ENCODE results near the gene MUC13. TPM values are rescaled to one million over a fixed set of nuclear protein-coding genes. Genes with fewer than 3 reads are reported as not detected.

The MUC13 gene
- total and polyA plus RNA-seq, 9 of the 15 experiments (the other 6 are each of a cell fraction or from before 2014, with no cell fraction given): 0.09 TPM; not detected in 8

- Histone ChIP-seq H3K27me3 (ENCODE audit: control insufficient read depth in 2 of 2, insufficient read depth in 2 of 2, low read length in 2 of 2) (no peaks in the 10 kb centered on the region), H3K79me2 (ENCODE audit: control insufficient read depth, insufficient read depth, low read length) (peaks cover 38% of the 10 kb centered on the region), H3K9me1 (ENCODE audit: control insufficient read depth, insufficient read depth, low read length) (no peaks in the 10 kb centered on the region), H3K9ac (ENCODE audit: insufficient read depth in 1 of 2, low read depth in 2 of 2, low read length in 2 of 2) (peak overlapping the region in 1 of 2 experiments; percentile 74; a peak in 3 of 4 replicates), H3K27ac (ENCODE audit: extremely low read depth, low read depth, low read length) (peak overlapping the region; percentile 96), H3K36me3 (ENCODE audit: control insufficient read depth, insufficient read depth, low read length) (no peaks in the 10 kb centered on the region; the same call in 2 of the 3 replicates), H3K4me3 (no peak overlapping the region), H3K4me2 (ENCODE audit: insufficient read depth, low read length) (peak overlapping the region; percentile 75), H2AFZ (ENCODE audit: low read depth, low read length) (peak overlapping the region; percentile 66), H3K4me1 (replicated peaks in 1 of 2; ENCODE audit: control insufficient read depth in 2 of 2, insufficient read depth in 2 of 2, low read length in 2 of 2) (peaks cover 14 to 59% of the 10 kb centered on the region in 2 experiments), H4K20me1 (replicated peaks; ENCODE audit: control insufficient read depth, insufficient read depth, low read length) (no peaks in the 10 kb centered on the region), H3K9me3 (replicated peaks; ENCODE audit: control insufficient read depth, insufficient read depth, low read depth, low read length) (no peaks in the 10 kb centered on the region)
- intact Hi-C loops (cut with micrococcal nuclease): no loop called here
- in situ Hi-C loops (cut with MboI): no loop called here
- ChIA-PET CTCF (ENCODE audit: low intra/inter-chr PET ratio) (no interaction called here), POLR2A (interaction anchor here (0.6 to 1.2 kb wide), 4 partner anchors 9 to 136 kb away, joined by 3 read pairs; no protein-coding TSS in a partner anchor)
- peak; percentile 45 to 89 (median 66) for DNase-seq (ENCODE audit: extremely low read depth in 1 of 4, low spot score in 3 of 4)
- FAIRE-seq: peak; percentile 96
- WGBS (ENCODE audit: insufficient coverage, low coverage, missing lambda C conversion rate): 0% methylated on average over 3 of the region's 3 CpGs
- no TSS peak for BruUV-seq (replicated peaks)
- peak; percentile 84 for ATAC-seq
- TF ChIP-seq TEAD1 (CRISPR knock-in tag; IDR thresholded peaks at IDR 0.05): no peak
- TF ChIP-seq YBX1 (IDR thresholded peaks at IDR 0.05): no peak
- TF ChIP-seq, protein P1, sequence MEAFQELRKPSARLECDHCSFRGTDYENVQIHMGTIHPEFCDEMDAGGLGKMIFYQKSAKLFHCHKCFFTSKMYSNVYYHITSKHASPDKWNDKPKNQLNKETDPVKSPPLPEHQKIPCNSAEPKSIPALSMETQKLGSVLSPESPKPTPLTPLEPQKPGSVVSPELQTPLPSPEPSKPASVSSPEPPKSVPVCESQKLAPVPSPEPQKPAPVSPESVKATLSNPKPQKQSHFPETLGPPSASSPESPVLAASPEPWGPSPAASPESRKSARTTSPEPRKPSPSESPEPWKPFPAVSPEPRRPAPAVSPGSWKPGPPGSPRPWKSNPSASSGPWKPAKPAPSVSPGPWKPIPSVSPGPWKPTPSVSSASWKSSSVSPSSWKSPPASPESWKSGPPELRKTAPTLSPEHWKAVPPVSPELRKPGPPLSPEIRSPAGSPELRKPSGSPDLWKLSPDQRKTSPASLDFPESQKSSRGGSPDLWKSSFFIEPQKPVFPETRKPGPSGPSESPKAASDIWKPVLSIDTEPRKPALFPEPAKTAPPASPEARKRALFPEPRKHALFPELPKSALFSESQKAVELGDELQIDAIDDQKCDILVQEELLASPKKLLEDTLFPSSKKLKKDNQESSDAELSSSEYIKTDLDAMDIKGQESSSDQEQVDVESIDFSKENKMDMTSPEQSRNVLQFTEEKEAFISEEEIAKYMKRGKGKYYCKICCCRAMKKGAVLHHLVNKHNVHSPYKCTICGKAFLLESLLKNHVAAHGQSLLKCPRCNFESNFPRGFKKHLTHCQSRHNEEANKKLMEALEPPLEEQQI (IDR thresholded peaks at IDR 0.05): 0 out of 2 replicates have a peak, but pooled peaks have one; percentile 44
- TF ChIP-seq MTF1 (CRISPR knock-in tag; IDR thresholded peaks at IDR 0.05; ENCODE audit: borderline replicate concordance): no peak
- no peak for TF ChIP-seq ZKSCAN3 (CRISPR knock-in tag; IDR thresholded peaks at IDR 0.05)
- no peak for TF ChIP-seq OTX1 (CRISPR knock-in tag; IDR thresholded peaks at IDR 0.05)
- TF ChIP-seq HNRNPUL1 (IDR thresholded peaks at IDR 0.05; ENCODE audit: low read length): no peak
- no peak for TF ChIP-seq ARNT (IDR thresholded peaks at IDR 0.05)
- peak; percentile 48 for TF ChIP-seq ZBTB2 (IDR thresholded peaks at IDR 0.05)
- peak; percentile 86 for TF ChIP-seq TCF3 (CRISPR knock-in tag; IDR thresholded peaks at IDR 0.05)
- TF ChIP-seq ZNF316 (IDR thresholded peaks at IDR 0.05): peak; percentile 94
- TF ChIP-seq SPI1 (IDR thresholded peaks at IDR 0.05; ENCODE audit: borderline replicate concordance, low read depth, low read length): no peak
- TF ChIP-seq SRSF3 (IDR thresholded peaks at IDR 0.05; ENCODE audit: insufficient read depth, low read length): no peak
- TF ChIP-seq, protein P2, sequence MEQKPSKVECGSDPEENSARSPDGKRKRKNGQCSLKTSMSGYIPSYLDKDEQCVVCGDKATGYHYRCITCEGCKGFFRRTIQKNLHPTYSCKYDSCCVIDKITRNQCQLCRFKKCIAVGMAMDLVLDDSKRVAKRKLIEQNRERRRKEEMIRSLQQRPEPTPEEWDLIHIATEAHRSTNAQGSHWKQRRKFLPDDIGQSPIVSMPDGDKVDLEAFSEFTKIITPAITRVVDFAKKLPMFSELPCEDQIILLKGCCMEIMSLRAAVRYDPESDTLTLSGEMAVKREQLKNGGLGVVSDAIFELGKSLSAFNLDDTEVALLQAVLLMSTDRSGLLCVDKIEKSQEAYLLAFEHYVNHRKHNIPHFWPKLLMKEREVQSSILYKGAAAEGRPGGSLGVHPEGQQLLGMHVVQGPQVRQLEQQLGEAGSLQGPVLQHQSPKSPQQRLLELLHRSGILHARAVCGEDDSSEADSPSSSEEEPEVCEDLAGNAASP (IDR thresholded peaks at IDR 0.05): peak; percentile 25; the same call in 1 of the 2 replicates
- TF ChIP-seq MBD2 (IDR thresholded peaks at IDR 0.05; ENCODE audit: borderline replicate concordance, low read depth): no peak
- no peak for TF ChIP-seq ZNF263 (CRISPR knock-in tag; IDR thresholded peaks at IDR 0.05; ENCODE audit: borderline replicate concordance)
- TF ChIP-seq THRB (CRISPR knock-in tag; conservative IDR thresholded peaks at IDR 0.05): no peak
- TF ChIP-seq TRIM24 (IDR thresholded peaks at IDR 0.05): peak; percentile 12 to 25; a peak in 1 of 4 replicates
These were observed 58.1 kb downstream of the MUC13 start for GRCh38 chr3:124876401-124876878.

Measured in K562 (cell line).